ENCODE data around the gene UCP1.

The UCP1 gene

GRCh38 chr4:140568507-140569306 is at the start of gene UCP1:
UCP1 (minus strand) TSS chr4:140568961; CDS start chr4:140568729, 232 bp downstream.
- DNase-seq: no peak

GRCh38 chr4:140617499-140618248 is 48.9 kb upstream of the UCP1 start:
- no peak for DNase-seq

GRCh38 chr4:140615451-140615850 is 46.7 kb upstream of the UCP1 start:
- DNase-seq: no peak

GRCh38 chr4:140612357-140612756 is 43.6 kb upstream of the UCP1 start:
- DNase-seq: no peak

- DNase-seq: no peak
These were observed 43.1 kb upstream of the UCP1 start for GRCh38 chr4:140611854-140612253.

GRCh38 chr4:140609548-140610425 is 41.0 kb upstream of the UCP1 start:
- no peak for DNase-seq

- DNase-seq: no peak
These were observed 39.1 kb upstream of the UCP1 start for GRCh38 chr4:140607852-140608251.

- no peak for DNase-seq
These were observed 35.8 kb upstream of the UCP1 start for GRCh38 chr4:140604544-140604943.

- no peak for DNase-seq
These were observed 34.5 kb upstream of the UCP1 start for GRCh38 chr4:140603286-140603685.

GRCh38 chr4:140602714-140603113 is 34.0 kb upstream of the UCP1 start:
- no peak for DNase-seq

GRCh38 chr4:140600408-140600807 is 31.6 kb upstream of the UCP1 start:
- DNase-seq: no peak

GRCh38 chr4:140595065-140595464 is 26.3 kb upstream of the UCP1 start:
- DNase-seq: no peak

GRCh38 chr4:140584439-140584838 is 15.7 kb upstream of the UCP1 start:
- no peak for DNase-seq

- DNase-seq: no peak
These were observed 12.3 kb upstream of the UCP1 start for GRCh38 chr4:140581078-140581477.

GRCh38 chr4:140579278-140579677 is 10.5 kb upstream of the UCP1 start:
- DNase-seq: no peak

GRCh38 chr4:140575489-140575888 is 6.7 kb upstream of the UCP1 start:
- DNase-seq: no peak

GRCh38 chr4:140571620-140572019 is 2.9 kb upstream of the UCP1 start:
- no peak for DNase-seq

- DNase-seq: no peak
These were observed 512 bp upstream of the UCP1 start for GRCh38 chr4:140569307-140569638.

- no peak for DNase-seq
These were observed 9.1 kb downstream of the UCP1 start for GRCh38 chr4:140559696-140560095.

GRCh38 chr4:140557831-140558435 is 10.8 kb downstream of the UCP1 start:
- no peak for DNase-seq

- DNase-seq: no peak
These were observed 12.2 kb downstream of the UCP1 start for GRCh38 chr4:140556372-140557085.

- DNase-seq: no peak
These were observed 34.7 kb downstream of the UCP1 start for GRCh38 chr4:140533951-140534480.
